ENCODE data around the gene MLPH.

MLPH gene

DNA sequence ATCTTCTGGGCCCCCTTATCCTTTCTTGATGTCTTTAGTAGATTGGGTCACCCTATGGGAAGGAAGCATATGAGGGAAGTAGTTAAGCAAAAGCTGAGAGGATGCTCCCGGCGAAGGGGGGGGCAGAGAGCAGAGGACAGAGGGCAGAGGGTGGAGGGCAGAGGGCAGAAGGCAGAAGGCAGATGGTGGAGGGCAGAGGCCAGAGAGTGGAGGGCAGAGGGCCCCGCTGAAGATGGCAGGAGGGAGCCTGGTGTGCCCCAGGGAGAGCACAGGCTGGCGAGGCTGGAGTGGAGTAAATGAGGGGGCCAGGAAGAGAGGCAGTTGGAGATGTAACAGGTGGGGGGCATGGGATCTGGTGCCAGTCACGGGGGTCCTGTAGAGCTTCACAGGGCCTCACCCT lies 7.0 kb downstream of the MLPH start:
- TF ChIP-seq, protein P1, sequence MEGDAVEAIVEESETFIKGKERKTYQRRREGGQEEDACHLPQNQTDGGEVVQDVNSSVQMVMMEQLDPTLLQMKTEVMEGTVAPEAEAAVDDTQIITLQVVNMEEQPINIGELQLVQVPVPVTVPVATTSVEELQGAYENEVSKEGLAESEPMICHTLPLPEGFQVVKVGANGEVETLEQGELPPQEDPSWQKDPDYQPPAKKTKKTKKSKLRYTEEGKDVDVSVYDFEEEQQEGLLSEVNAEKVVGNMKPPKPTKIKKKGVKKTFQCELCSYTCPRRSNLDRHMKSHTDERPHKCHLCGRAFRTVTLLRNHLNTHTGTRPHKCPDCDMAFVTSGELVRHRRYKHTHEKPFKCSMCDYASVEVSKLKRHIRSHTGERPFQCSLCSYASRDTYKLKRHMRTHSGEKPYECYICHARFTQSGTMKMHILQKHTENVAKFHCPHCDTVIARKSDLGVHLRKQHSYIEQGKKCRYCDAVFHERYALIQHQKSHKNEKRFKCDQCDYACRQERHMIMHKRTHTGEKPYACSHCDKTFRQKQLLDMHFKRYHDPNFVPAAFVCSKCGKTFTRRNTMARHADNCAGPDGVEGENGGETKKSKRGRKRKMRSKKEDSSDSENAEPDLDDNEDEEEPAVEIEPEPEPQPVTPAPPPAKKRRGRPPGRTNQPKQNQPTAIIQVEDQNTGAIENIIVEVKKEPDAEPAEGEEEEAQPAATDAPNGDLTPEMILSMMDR (IDR thresholded peaks at IDR 0.05; ENCODE audit: low read depth, low read length) = no peak
- H3K4me3 ChIP-seq (ENCODE audit: low read depth, low read length) = no peak overlapping the region

DNA sequence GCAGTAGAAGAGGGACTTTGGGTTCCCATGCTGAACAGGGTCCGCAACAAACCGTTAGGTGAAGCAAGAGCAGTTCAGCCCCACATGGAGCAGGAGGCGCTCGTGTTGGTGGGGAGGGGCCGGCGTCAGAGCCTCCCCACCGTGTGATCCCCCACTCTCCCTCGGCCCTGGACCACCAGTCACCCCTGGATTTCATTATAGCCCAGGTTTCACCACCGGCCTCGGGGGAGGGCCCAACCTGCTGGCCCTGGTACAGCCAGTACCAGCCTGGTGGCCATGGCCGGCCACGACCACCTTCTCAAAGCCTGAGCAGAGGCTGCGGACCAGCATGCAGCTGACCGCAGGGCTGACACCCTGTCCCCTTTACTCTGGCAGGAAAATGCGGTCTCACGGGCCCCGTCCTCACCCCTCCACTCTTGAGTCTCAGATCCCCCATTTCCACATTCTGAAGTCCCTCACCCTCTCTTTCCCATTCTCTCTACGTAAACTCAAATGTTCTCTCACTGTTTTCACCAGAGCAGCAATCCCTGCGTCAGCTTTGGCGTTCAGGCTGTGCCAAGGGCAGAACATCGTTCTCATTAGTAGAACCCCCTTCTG lies 8.6 kb downstream of the MLPH start:
- TF ChIP-seq, protein P1 (IDR thresholded peaks at IDR 0.05; ENCODE audit: low read depth, low read length) = no peak
- H3K4me3 ChIP-seq (ENCODE audit: low read depth, low read length) = no peak overlapping the region

DNA sequence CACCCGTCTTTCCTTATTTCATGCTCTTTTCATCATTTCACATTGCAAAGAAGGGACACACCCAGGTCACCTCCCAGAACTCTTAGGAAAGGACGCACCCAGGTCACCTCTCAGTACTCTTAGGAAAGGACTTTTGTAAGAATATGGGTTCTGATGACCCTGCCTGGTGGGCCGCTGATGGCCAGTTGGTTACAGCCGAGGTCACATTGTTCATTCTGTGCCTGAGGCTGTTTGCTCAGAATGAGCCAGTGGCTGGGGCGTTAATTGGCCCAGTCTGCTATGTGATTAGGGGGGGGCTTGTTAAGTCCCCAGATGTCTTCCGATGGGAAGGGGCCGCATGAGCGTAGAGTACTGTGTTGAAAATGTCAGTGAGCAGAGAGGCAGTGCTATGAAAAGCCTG lies 9.4 kb downstream of the MLPH start:
- H3K4me3 ChIP-seq (ENCODE audit: low read depth, low read length) = no peak overlapping the region
- TF ChIP-seq, protein P1 (IDR thresholded peaks at IDR 0.05; ENCODE audit: low read depth, low read length) = no peak

DNA sequence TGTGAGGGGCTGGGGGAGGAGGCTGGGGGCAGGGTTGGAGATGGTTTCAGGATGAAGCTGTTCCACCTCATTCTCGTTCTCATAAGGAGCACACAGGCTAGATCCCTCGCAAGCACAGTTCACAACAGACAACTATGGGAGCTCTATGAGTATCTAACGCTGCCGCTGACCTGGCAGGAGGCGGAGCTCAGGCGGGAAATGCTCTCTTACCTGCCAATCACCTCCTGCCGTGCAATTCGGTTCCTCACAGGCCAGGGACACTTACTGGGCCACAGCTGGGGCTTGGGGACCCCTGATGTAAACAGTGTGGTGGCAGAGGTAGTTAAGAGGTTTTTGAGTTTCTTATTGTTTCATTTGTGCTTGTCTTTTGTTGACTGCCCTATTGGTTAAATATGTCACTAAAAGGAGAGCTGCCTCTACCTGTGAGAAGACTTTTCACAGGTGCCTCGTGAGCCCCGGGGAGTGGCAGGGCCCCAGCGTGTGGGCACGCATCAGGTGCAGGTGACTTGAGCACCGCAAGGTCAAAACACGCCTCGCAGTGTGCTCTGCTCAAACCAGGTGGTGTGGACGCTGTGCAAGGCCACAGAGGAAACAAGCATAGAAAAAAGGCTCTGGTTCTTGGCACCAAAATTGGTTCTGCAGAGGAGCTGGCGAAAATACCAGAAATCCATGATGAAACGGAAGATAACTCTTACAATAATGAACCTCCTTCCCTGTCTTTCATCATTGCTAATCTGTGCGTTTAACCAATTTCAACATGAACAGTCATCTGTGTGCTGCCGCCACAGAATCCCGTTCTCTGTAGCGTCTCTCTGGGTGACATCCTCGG lies 10.2 kb downstream of the MLPH start:
- TF ChIP-seq, protein P1 (IDR thresholded peaks at IDR 0.05; ENCODE audit: low read depth, low read length) = no peak
- no peak overlapping the region for H3K4me3 ChIP-seq (ENCODE audit: low read depth, low read length)

DNA sequence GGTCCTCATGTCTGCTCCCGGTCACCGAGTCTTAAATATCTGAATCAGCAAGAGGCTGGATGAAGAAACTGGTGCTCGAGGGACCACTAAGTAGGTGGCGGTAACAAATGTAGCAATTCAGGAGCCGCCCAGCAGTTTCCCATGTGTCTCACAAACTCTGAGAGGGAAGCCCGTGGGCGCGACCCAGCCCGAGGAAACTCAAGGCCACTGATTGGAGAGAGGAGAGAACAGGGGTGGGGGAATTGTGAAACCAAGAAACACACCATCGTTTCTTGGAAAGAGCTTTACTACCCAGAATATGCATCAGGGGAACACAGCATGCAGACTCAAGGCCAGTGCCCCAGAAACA lies 10.8 kb downstream of the MLPH start:
- no peak overlapping the region for H3K4me3 ChIP-seq (ENCODE audit: low read depth, low read length)
- TF ChIP-seq, protein P1 (IDR thresholded peaks at IDR 0.05; ENCODE audit: low read depth, low read length) = no peak

DNA sequence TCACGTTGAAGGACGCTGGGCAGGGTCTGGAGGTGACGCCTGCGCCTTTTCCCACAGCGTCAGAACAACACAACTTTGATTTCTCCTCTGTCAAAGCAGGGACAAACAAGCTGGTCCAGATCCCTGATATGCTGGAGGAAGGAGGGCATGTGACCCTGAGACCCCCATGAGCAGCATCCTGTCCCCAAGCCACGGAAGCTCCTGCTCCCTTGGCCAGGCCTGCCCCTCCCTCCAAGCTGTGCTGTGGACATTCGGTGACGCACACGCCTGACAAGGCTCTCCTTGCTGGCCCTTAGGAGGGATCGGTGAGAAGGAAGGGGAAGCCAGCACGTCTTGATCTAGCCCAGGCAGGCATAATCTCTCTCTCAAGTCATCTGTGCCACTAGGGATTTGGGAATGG lies 11.3 kb downstream of the MLPH start:
- TF ChIP-seq, protein P1 (IDR thresholded peaks at IDR 0.05; ENCODE audit: low read depth, low read length) = no peak
- no peak overlapping the region for H3K4me3 ChIP-seq (ENCODE audit: low read depth, low read length)

DNA sequence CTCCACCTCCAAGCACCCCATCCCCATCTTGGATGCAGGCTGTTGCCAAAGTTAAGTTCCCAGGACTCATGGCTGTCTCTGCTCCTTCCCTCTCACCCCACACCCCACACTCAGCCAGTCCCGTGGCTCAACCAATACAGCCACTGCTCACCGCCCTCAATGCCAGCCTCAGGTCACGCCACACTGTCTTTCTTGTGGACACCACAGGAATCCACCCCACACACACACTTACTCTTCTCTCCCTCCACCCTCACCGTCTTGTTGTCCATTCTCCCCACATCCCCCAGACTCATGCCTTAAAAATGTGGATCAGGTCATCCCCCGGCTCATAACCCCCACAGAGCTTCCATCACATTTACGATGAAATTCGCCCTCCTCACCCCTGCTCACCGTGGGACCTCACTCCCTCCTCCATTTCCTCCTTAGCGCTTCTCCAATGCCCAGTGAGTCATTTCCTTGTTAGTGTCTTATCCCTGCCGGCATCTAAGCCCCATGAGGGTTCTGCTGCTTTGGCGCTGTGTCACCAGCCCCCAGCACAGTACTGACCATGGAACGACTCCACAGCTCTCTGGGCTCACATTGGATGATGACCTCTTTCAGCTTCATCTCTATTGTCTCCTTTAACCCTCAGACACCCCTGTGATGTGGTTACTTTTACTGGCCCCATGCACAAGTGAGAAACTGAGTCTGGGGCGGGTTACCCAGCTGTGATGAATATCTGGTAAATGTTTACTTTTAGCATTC lies 13.8 kb downstream of the MLPH start:
- peak overlapping the region; percentile 17 for H3K4me3 ChIP-seq (ENCODE audit: low read depth, low read length)
- TF ChIP-seq, protein P1 (IDR thresholded peaks at IDR 0.05; ENCODE audit: low read depth, low read length) = no peak
